GM19023 (cell line): ENCODE data around the gene AMHR2.

Experiments used
- ATAC-seq: cut with Tn5 transposase; IDR thresholded peaks from one replicate; pipeline ENCODE4 v1.9.1; 2021; ENCODE audit warnings: mild to moderate bottlenecking, moderate library complexity; ENCODE audit not compliant: unreplicated experiment

AMHR2 gene

DNA sequence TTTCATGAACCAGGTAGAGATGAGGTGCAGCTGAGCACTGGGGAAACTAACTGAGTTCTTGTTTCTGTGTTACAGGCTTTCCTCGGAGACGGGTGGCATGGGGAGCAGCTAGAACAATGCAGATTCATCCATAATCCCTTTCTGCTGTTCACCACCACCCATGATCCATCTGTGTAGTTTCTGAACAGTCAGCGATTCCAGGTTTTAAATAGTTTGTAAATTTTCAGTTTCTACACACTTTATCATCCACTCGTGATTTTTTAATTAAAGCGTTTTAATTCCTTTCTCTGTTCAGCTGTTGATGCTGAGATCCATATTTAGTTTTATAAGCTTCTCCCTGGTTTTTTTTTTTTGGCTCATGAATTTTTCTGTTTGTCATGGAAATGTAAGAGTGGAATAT is 55.7 kb downstream of the AMHR2 start:
- no peak for ATAC-seq

DNA sequence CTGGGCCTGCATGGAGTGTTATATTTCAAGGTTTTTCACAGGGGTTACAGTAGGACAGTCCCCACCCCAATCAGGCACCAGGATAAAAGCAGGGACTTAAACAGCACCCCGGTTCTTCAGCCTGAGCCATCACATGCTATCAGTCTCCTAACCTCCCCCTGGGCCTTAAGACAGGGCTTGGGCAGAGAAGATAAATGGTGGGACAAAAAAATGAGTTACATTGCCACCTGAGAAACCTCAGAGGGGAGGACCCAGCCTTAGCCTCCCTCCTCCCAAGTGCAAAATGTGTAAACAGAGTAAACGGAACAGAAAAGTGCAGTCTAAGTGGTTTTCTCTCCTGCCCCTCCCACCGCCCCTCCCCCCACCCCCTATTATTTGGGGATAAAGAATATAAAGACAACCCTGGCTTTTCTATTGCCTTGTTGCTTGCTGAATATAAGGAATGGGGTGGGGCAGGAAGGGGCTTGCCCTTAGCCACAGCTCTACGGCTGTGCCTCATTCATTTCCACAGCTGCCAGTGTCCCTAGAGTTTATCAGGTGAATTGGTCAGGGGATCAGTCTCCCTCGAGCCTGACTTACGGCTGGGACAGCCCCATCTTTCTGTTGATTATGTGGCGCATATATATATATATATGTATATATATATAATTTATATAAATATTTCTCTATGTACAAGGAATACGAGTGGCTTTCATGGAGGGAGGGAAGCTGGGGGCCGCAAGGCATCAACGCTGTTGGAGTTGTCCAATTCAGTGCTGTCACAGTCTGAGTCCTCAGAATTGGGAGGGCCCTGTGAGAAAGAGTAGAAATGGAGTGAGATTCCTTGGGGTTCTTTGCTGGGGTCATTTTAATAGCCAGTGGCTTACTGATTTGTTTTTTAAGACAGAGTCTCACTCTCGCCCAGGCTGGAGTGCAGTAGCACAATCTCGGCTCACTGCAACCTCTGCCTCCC is 57.1 kb downstream of the AMHR2 start:
- ATAC-seq, result no peak
